Duodenal mucosa (tissue), 2 donors: ENCODE data around the gene GSTA4.

Source experiments
- H3K27ac ChIP-seq: one replicate; pipeline ENCODE4 v1.7.0; 2013; ENCODE audit warnings: low read depth, low read length
- H3K27me3 ChIP-seq, 2 donors: one replicate each; pipeline ENCODE4 v1.7.0; 2013; ENCODE audit warnings: low read length in 2 of 2, control low read depth in 1 of 2; ENCODE audit not compliant: insufficient read depth in 2 of 2, control insufficient read depth in 1 of 2
- H3K36me3 ChIP-seq, 2 donors: one replicate each; pipeline ENCODE4 v1.7.0; 2013; ENCODE audit warnings: low read length in 2 of 2, control low read depth in 1 of 2; ENCODE audit not compliant: insufficient read depth in 2 of 2, control insufficient read depth in 1 of 2
- H3K4me1 ChIP-seq, 2 donors: one replicate each; pipeline ENCODE4 v1.7.0; 2013; ENCODE audit warnings: low read length in 2 of 2, control low read depth in 1 of 2; ENCODE audit not compliant: insufficient read depth in 2 of 2, control insufficient read depth in 1 of 2
- H3K4me3 ChIP-seq, 2 donors: one replicate each; pipeline ENCODE4 v1.7.0; 2013; ENCODE audit warnings: low read length in 2 of 2, low read depth in 1 of 2
- H3K9ac ChIP-seq, 2 donors: one replicate each; pipeline ENCODE4 v1.7.0; 2013; ENCODE audit warnings: low read length in 2 of 2, low read depth in 1 of 2
- H3K9me3 ChIP-seq, 2 donors: one replicate each; pipeline ENCODE4 v1.7.0; 2013; ENCODE audit warnings: low read length in 2 of 2, control low read depth in 1 of 2; ENCODE audit not compliant: control insufficient read depth in 1 of 2

The GSTA4 gene

DNA sequence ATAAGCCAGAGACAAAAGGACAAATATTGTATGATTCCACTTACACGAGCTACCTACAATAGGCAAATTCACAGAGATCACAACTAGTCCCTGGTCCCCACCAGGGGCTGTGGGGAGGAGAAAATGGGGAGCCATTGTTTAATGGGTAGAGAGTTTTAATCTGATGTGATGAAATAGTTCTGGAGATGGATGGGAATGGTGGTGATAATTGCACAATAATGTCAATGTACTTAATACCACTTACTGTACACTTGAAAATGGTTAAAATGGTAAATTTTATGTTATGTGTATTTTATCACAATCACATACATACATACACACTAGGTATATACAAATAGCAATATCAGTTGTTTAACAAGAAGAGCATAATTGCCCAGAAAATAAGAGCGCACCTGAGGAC lies 61.3 kb downstream of the GSTA4 start:
- H3K27me3 ChIP-seq = no peaks in the 10 kb centered on the region
- no peak overlapping the region for H3K9ac ChIP-seq
- H3K27ac ChIP-seq = no peak overlapping the region
- no peaks in the 10 kb centered on the region for H3K36me3 ChIP-seq
- no peaks in the 10 kb centered on the region for H3K9me3 ChIP-seq
- peaks cover 5 to 9% of the 10 kb centered on the region in 2 donors for H3K4me1 ChIP-seq
- no peak overlapping the region for H3K4me3 ChIP-seq

DNA sequence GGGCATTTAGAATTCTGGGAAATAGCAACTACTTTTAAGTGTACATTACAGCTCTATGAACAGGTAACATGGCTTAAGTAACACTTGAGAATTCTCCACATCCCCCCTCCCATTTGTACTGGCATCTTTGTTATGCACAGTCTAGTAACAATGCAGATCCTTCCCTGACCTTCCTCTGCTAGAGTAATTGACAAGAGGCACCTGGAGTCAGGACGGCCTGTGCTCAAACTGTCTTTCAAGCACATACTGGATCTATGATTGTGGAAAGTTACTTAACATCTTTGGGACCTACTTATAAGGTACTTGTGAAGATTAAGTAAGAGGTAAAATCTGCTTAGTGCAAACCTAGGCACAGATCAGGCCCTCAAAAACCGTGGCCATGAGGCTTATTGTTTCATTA lies 63.7 kb downstream of the GSTA4 start:
- H3K9ac ChIP-seq = no peak overlapping the region

DNA sequence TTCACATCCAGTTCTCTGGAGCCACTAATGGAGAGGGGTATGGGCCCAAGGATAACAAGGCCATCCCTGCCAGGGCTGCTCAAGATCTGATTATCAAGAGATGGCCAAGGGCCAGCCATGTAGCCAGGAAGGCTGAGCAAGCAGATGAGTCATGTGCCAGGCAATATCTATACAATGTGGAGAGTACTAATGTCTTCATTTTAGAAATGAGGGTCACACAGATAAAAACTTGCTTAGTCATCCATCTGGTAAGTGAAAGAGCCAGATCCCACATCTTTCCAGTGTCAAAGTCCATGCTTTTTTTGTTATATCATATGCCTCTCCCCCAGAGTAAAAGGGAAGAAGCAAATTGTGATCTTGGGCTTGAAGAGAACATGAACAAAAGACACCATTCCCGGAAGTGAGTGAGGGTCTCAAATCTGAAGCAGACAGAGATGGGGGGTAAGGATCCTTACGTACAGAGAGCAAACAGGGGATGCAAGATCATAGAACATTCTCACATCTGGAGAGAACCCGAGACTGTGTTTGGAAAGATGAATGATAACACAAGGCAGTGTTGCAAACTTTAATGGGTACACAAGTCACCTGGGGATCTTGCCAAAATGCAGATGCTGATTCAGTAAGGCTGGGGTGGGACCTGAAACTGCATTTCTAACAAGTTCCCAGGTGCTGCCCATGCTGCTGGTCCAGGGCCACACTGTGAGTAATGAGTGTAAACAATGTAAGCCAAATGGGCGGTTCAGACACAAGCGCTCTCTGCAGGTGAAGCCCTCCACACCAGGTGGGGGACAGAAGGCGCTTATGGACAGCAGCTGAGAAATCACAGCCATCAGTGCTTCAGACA lies 65.5 kb downstream of the GSTA4 start:
- Histone ChIP-seq H3K36me3 (no peaks in the 10 kb centered on the region), H3K9me3 (no peaks in the 10 kb centered on the region), H3K27ac (no peak overlapping the region), H3K4me3 (no peak overlapping the region), H3K4me1 (peaks cover 5 to 9% of the 10 kb centered on the region in 2 donors), H3K27me3 (no peaks in the 10 kb centered on the region), H3K9ac (no peak overlapping the region)

More for the DNA sequence above, 63.7 kb downstream of the GSTA4 start:
- Histone ChIP-seq H3K27ac (no peak overlapping the region), H3K9me3 (no peaks in the 10 kb centered on the region), H3K4me1 (peaks cover 5 to 9% of the 10 kb centered on the region in 2 donors), H3K27me3 (no peaks in the 10 kb centered on the region), H3K4me3 (no peak overlapping the region), H3K36me3 (no peaks in the 10 kb centered on the region)
